ENCODE data around the gene HPN.

HPN gene

GRCh38 chr19:35049456-35049855 is 7.9 kb downstream of the HPN start:
- TF ChIP-seq TEAD4 (IDR thresholded peaks at IDR 0.05) = no peak
- TF ChIP-seq FOXM1 (IDR thresholded peaks at IDR 0.05; ENCODE audit: borderline replicate concordance, low read depth) = no peak
- no peak for TF ChIP-seq CREB1 (IDR thresholded peaks at IDR 0.05; ENCODE audit: low read depth)
- no peak for TF ChIP-seq YY1 (IDR thresholded peaks at IDR 0.05; ENCODE audit: low read depth)
- TF ChIP-seq RAD21 (IDR thresholded peaks at IDR 0.05; ENCODE audit: low read depth) = no peak
- TF ChIP-seq EP300 (IDR thresholded peaks at IDR 0.05; ENCODE audit: borderline replicate concordance) = no peak
- no peak for TF ChIP-seq NFIC (IDR thresholded peaks at IDR 0.05)
- no peak for TF ChIP-seq MAX (IDR thresholded peaks at IDR 0.05)
- TF ChIP-seq ZBTB7A (IDR thresholded peaks at IDR 0.05; ENCODE audit: low read depth) = no peak
- no peak for TF ChIP-seq REST (IDR thresholded peaks at IDR 0.05; ENCODE audit: low read depth)
- TF ChIP-seq TAF1 (IDR thresholded peaks at IDR 0.05; ENCODE audit: low read depth) = no peak
- TF ChIP-seq EGR1 (IDR thresholded peaks at IDR 0.05) = no peak
- TF ChIP-seq CEBPB (IDR thresholded peaks at IDR 0.05) = no peak
- TF ChIP-seq USF1 (IDR thresholded peaks at IDR 0.05) = no peak
- no peak for TF ChIP-seq TCF12 (IDR thresholded peaks at IDR 0.05; ENCODE audit: low read depth)

- TF ChIP-seq FOXM1 (IDR thresholded peaks at IDR 0.05; ENCODE audit: borderline replicate concordance, low read depth) = no peak
- no peak for TF ChIP-seq MAX (IDR thresholded peaks at IDR 0.05)
- no peak for TF ChIP-seq REST (IDR thresholded peaks at IDR 0.05; ENCODE audit: low read depth)
- TF ChIP-seq EP300 (IDR thresholded peaks at IDR 0.05; ENCODE audit: borderline replicate concordance) = no peak
- no peak for TF ChIP-seq RAD21 (IDR thresholded peaks at IDR 0.05; ENCODE audit: low read depth)
- no peak for TF ChIP-seq CEBPB (IDR thresholded peaks at IDR 0.05)
- TF ChIP-seq CREB1 (IDR thresholded peaks at IDR 0.05; ENCODE audit: low read depth) = no peak
- TF ChIP-seq EGR1 (IDR thresholded peaks at IDR 0.05) = no peak
- no peak for TF ChIP-seq TEAD4 (IDR thresholded peaks at IDR 0.05)
- TF ChIP-seq ZBTB7A (IDR thresholded peaks at IDR 0.05; ENCODE audit: low read depth) = no peak
- TF ChIP-seq YY1 (IDR thresholded peaks at IDR 0.05; ENCODE audit: low read depth) = no peak
- TF ChIP-seq NFIC (IDR thresholded peaks at IDR 0.05) = no peak
- TF ChIP-seq USF1 (IDR thresholded peaks at IDR 0.05) = no peak
- TF ChIP-seq TCF12 (IDR thresholded peaks at IDR 0.05; ENCODE audit: low read depth) = no peak
- no peak for TF ChIP-seq TAF1 (IDR thresholded peaks at IDR 0.05; ENCODE audit: low read depth)
Observed at GRCh38 chr19:35051796-35052195, 10.3 kb downstream of the HPN start.

GRCh38 chr19:35052599-35053190 is 11.2 kb downstream of the HPN start:
- TF ChIP-seq REST (IDR thresholded peaks at IDR 0.05; ENCODE audit: low read depth) (no peak), USF1 (IDR thresholded peaks at IDR 0.05) (no peak), TCF12 (IDR thresholded peaks at IDR 0.05; ENCODE audit: low read depth) (no peak), EGR1 (IDR thresholded peaks at IDR 0.05) (no peak), MAX (IDR thresholded peaks at IDR 0.05) (no peak), EP300 (IDR thresholded peaks at IDR 0.05; ENCODE audit: borderline replicate concordance) (no peak), YY1 (IDR thresholded peaks at IDR 0.05; ENCODE audit: low read depth) (no peak), NFIC (IDR thresholded peaks at IDR 0.05) (no peak), RAD21 (IDR thresholded peaks at IDR 0.05; ENCODE audit: low read depth) (no peak), TEAD4 (IDR thresholded peaks at IDR 0.05) (no peak), TAF1 (IDR thresholded peaks at IDR 0.05; ENCODE audit: low read depth) (no peak)

Measured in Ishikawa (cell line).